SW 1271 (cell line): ENCODE data around the gene LRP2.

Source experiments
- DNase-seq, 2 experiments: peaks; one replicate each; lab custom pipeline; 2025; lab: John Stamatoyannopoulos, UW

Gene LRP2

DNA sequence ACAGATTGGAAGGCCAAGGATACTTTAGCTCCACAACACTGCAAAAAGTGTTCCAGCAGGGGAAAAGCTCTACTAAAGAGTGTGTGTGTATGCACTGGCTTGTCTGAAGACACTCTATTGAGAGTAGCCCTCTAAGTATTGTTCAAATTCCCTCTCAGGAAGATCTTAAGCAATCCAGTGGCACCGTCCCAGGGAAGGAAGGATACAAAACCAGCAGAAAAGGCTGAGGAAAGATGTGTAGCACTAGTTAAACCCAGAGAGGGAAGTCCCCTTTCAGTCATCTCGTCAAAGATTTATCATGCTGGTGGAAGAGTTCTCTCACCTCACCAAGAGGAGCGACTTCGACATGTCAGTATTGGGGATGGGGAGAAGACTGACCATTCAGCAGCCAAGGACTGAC, 242.5 kb downstream of the LRP2 start:
- DNase-seq: no peak

DNA sequence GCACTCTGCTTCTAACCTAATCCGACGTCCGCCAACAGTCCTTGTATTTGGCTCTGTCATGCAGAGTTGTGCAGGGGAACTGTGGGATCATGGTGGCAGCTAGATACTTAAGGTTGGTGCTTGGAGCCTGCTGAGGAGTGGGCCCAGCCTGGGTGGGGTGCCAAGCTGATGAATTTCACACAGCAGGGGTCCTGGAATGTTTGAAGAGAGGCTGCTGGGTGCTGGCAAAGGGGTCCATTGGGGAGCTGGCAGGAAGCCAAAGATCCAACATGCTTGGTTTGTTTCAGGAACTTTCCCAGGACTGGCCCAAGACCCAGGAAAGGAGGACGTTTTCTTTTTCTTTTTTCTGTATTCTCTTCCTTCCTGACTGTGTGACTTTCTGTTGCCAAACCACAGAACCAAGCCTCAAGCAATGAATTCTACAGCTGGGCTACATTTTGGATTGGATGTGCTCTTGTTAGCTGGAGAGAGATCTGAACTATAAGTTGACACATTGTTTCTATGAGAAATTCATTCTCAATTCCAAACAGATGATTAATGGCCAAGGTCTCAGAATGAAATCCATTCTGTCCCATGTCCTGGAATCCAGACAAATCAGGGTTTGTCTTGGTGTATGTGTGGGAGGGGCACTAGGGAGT, 243.1 kb downstream of the LRP2 start:
- no peak for DNase-seq

DNA sequence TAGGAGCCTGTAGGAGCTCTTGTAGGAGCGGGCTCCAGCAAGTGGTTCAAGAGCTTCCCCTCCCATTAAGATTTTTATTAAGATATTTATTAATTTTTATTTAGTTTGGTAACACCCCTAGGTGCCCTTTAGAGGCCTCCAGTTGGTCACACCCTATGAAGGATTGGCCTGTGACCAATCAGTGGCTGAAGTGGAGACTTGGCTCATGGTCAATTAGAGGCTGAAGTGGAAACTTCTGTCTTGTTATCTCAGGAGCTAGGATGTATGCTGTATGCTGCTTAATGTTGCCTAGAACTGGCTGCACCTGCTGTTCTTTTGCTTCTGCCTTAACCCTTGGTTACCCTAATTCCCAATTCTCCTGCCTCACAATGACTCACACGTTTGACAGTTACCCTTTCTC, 244.3 kb downstream of the LRP2 start:
- no peak for DNase-seq

DNA sequence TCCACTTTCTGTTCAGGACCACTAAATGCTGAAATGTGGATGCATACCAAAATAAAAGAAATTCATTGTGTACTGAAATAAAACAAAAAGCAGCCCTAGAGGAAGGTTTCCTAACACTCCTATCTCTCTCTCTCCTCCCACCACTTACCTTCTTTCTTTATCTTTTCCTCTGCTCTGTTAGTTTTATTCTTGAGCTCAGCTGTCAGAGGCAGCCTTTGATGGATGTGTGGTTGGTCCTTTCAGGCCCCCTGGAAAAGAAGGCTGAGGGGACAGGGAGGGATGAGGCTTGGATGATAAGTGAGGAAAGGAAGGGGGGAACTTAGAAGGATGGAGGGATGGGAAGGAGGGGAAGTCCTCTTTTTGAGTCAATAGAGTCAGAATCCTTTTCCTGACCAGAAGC, 245.3 kb downstream of the LRP2 start:
- no peak for DNase-seq

DNA sequence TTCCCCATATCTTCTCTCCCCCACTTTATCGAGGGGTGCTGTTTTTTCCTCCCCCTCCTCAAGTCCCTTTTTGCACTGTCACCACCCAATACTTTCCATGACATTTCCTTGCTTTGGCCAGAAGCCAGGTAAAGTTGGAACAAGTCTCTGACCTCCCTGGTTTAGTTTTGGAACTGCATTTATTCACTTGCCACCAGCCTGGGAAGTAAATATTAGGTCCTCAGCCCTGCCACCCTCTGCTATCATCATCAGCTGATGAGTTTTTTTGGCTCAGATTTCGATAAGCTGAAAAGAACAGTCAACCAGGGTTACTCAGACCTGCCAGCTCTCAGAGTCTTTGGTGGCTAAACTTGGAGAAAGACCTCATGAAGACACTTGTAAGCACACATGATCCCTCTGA, 246.0 kb downstream of the LRP2 start:
- no peak for DNase-seq

DNA sequence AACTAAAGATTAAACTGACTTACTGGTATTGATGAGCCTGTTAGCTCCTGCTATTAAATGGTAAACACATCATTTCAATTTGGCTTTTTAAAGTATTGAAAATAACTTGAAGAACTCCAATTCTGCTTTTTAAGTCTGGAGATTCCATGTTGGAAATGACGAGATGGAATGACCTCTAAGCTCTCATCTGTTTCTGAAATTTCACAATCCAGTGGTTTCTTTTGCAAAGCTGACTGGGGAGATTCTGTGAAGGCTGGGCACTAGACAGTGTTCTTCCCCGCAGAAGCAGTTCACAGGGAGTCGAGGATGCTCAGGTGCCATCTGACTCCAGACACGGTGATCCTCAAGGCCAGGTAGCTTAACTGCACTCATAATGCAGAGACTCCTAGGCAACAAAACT, 248.3 kb downstream of the LRP2 start:
- DNase-seq: no peak

DNA sequence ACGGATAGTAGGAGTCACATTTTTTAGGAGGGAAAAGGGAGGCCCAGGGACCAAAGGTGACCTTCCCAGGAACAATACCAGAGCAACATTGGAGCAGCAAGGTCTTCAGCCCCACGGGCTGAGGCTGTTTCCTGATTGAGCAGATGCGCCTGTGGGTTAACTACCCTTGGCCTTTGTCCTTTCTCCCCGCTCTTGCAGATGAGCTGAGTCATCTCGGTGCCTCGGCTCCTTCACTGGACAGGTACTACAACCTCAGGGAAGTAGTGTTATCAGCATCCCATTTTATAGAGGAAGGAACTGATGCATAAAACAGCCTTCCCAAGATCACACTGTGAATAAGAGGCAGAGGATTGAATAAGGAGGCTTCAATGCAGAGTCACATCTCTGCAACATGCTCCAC, 249.5 kb downstream of the LRP2 start:
- DNase-seq: no peak

DNA sequence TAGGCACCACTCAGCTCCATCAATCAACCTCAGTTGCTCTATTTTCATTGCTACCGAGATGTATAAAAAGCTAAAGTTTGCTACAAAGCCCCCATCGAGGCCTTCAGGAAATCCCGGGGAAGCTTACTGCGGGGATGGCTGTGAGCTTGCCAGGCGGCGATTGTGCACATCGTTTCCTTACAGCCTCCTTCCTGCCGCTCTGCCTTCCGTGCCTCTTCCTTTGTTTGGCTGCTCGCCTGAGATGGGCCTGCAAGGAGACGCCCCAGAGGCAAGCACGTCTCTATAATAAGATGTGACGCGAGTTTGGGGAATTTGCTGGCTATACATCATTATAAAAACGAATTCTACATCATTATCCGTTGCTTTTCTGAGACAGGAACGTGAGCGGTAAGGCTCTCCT, 251.4 kb downstream of the LRP2 start:
- no peak for DNase-seq

DNA sequence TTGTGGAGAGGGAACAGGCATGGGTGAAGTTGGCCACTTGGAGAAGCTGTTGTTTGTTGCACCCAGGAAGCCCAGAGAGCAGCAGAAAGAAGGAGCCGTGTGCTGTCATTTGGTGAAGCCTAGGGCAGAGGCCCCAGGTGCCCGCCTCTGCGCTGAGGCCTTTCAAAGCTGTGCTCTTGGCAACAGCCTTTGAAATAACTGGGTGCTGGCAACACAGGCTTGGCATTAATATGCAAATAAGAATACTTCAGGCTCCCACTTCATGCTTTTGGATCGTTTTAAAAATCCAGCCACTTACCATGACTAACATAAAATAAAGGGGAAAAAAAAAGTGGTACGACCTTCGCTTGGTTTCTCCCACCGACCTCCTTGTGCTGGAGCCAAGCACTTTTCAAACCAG, 251.9 kb downstream of the LRP2 start:
- DNase-seq: no peak

DNA sequence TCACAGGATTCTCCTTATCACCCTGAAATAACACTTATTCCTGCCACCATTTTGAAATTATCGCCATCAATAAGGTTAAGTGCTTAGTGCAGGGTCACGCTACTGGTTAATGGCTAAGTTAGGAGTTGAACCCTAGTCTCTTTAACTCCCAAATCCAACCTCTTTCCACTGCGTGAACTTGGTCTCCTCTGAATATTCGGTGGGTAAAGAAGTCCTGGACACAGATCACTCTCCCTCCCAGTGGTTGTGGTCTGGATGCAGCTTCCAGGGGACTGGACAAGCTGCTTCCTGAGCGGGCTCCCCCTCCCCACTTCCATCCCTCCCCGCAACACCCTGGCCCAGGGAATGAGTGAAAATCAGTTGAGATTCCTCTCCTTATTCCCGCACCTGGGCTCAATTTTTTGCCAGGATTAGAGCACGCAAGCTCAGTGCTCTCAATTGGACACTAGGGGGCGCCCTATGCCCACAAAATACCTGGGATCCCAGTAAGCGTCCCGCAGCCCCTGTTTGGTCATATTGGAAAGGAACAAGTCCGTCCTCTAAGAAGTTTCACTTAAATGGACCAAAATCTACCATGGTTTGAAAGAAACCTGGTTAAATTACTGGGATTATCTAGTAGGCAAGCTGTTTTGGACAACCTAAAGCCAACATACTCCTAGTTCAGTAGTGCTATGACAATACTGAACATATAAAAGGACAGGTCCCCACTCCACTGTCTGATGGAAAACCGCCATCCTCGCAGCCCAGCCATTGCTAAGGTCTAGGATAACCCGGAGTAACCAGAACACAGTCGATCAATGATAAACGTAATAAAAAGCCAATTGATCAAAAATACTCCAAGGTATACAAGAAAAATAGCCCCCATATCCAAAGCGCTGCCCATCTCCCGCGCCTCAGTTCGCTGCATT, 252.6 kb downstream of the LRP2 start:
- DNase-seq: peak in 1 of 2 experiments; percentile 55

DNA sequence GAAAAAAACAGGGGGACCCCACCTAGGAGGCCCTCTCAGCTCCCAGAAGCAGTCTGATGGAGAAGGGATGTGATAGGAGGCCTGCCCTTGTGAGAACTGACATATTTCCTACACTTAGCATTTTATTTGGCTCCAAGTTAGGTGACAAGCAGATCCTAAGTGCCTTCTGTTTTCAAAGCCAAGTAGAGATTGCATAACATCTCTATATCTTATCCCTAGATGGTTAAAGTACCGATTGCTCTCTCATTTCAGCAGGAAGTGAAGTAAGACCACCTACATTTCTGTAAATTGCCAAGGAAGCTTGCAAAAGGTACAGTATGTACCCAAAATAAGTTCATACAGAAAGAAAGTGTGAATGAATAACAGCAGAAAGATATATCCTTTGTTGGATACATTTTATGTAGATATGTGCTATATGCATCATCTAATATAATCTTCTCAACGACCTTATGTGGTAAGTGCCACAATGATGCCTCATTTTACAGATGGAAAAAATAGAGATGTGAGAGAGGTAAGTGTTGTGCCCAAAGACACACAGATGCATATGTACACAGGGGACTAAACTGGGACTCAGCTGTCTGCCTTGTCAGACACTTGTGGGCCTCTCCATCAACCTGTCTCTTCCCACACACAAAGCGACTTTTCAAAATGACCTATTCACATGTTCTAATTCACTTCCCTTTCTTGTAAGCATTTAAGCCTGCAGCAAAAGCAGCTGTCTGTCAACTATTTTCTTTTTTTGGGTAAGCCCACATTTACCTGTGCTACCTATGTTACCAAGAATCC, 254.0 kb downstream of the LRP2 start:
- no peak for DNase-seq

DNA sequence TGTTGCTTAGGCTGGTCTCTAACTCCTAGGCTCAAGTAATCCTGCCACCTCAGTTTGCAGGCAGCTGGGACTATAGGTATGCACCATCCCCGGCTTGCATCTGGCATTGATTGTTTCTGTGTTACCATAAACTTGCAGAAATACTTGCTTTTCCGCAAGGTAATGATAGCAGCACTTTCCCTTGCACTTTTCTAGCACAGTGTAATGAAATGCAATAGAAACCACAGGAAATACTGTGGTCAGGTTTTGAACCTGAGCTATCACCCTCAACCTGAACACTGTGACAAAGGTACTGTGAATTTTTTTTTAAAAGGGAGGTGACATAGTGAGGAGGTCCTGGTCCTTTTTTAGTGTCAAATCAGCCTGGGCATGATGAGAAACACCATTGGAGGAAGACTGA, 254.7 kb downstream of the LRP2 start:
- DNase-seq: no peak

DNA sequence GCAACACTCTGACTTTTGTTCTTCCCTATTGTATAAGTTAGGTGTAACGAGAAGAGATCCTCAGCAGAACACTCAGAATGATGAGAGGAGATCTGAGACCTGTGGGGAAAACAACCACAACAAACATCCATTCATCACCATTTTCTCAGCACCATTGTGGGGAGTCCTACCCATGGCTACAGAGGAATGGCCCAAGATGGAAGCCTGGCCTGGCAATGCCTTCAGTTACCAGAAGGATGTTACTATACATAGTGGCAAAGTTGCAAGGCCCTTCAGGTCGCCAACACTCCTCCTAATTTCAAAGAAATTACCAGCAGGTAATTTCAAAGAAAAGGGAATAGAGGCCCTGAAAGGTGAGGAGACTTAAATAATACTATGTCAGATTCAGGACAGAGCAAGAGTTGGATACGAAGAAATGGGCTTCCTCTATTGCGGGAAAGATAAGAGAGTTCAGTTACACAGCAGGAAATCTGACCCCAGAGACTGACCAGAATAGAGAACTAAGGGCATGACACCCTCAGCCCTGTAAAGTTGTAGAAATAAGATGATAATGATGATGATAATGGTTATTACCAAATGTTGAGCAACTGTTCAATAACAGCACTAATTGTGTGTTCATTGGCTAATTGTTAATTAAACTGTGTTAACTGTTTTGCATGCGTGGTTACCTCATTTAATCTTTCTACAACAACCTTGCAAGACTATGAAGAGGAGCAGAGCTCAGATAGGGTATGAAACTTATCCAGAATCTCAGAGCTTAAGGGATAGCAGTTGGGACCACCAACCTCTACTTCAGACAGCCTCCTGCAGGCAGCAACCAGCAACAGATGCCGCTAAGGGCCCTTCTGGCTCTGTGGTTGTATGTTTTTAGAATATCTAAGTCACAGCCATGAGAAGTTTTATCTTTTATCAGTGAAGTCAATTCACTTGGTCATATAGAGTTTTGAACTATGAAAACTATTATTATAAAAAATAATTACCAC, 255.5 kb downstream of the LRP2 start:
- DNase-seq: no peak

DNA sequence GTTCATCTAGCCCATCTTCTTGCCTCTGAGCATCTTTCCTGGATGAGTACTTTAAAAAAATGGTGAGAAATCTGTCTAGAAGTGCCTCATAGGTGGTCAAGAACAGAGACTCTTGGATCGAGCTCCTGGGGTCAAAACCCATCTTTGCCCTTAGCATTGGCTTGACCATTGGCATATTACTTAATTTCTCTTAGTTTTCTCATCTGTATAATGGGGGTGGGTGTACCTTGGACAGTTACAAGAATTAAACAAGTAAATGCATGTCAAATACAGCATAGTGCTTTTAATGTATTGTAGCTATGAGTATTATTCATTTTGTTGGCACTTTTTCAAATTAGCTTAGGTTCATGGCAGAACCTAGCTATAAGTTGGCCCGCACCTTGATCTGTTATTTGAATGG, 256.2 kb downstream of the LRP2 start:
- DNase-seq: no peak

DNA sequence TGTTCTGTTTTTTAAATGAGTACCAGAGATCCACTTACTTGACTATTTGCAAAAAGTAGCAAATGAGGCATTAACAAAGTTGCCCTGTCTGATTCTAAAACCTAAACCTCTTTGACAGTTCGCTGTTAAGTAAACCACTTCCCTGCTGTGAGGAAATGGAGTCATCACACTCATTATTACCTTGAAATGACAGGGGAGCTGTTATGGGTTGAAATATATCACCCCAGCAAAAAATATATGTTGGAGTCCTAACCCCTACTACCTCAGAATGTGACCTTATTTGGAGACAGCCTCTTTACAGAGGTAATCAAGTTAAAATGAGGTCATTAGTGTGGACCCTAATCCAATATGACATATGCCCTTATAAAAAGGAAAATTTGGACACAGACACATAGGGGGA, 256.9 kb downstream of the LRP2 start:
- DNase-seq: no peak

DNA sequence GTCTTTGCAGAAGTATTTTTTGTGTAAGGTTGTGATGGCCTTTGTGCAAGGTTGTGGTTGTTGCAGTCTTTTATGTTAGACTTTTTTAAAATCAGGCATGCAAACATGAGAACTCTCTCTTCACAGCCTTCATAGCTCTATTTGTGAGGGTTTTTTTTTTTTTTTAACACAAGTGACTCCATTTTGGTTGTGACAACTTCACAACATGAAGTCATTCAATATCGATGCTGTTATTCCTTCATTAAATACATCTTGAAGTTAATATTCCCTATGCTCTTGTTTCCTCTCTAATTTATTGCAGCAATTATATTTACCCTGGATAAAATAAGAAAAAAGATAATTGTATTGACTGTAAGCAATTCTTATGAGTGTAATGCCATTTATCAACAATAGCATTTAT, 257.5 kb downstream of the LRP2 start:
- DNase-seq: no peak

DNA sequence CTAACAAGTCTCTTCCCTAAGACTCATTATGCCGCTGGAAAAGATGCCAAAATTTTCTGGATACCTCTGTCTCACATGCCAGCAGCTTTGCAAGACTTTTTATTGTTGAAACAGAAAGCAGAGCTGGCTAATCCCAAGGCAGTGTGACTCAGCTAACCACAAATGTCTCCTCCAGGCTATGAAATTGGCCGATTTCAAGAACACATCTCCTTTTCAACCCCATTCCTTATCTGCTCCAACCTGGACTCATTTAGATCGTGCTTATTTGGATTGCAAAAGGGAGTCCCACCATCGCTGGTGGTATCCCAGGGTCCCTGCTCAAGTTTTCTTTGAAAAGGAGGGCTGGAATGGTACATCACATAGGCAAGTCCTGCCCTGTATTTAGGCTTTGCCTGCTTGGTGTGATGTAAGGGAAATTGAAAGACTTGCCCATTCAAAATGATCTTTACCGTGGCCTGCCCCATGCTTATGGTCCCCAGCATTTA, 266.7 kb downstream of the LRP2 start:
- DNase-seq: peak in 1 of 2 experiments; percentile 48

DNA sequence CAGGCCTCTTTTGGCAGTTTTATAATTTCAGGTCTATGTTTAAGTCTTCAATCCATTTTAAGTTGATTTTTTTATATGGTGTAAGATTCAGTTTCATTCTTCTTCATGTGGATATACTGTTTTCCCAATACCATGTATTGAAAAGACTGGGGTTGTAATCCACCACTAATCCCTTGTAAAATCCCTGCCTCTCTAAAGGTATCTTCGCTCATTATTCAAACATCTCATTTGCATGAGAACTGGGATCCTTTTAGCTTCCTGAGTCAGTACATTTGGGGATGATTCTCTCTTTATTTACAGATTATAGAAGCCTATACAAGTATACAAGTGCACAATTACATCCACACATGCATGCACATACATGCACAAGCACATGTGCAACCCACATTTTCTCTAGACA, 267.7 kb downstream of the LRP2 start:
- no peak for DNase-seq

DNA sequence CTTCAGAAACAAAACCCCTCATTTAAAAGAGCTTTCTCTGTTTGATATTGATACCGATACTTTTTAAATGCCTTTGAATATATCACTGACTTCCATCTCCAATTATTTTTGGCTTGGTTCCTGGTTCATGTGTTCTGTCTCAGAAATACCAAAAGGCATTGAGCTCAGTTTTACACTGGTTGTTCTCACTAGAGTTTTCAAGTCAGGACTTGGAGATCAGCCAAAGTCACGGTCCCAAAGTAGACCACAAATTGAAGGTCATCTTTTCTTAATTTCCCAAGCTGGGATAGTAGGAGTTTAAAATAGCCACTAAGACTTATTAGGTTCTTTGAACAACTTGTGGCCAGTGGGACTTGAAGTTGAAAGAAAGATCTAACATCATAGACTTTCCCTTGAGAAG, 268.8 kb downstream of the LRP2 start:
- DNase-seq: no peak

DNA sequence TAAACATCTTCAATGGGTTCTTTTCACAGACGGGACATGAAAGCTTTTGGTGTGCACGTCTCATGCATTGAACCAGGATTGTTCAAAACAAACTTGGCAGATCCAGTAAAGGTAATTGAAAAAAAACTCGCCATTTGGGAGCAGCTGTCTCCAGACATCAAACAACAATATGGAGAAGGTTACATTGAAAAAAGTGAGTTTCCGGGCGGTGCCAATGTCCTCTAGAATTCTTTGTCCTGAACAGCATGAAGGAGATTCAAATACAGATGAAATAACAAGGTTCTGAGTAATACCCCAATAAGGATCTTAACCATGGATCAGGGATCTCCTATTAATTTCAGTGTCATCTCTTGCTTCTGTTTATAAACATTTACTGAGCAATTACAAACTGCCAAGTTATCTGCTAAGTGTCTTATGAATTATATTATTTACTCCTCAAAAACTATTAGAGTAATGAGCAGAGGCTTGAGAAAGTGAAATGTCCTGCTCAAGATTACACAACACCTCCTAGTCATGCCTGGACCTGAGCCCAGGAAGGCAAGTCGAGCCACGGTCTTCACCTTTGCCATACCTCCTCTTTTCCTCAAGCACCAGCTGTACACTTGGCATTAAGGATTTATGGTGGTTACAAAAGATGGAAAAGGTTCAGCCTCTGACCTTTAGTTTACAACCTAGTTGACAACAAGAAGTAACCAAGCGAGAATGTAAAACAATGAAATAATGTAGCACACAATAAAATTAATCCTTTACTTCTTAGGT, 270.4 kb downstream of the LRP2 start:
- DNase-seq: no peak

DNA sequence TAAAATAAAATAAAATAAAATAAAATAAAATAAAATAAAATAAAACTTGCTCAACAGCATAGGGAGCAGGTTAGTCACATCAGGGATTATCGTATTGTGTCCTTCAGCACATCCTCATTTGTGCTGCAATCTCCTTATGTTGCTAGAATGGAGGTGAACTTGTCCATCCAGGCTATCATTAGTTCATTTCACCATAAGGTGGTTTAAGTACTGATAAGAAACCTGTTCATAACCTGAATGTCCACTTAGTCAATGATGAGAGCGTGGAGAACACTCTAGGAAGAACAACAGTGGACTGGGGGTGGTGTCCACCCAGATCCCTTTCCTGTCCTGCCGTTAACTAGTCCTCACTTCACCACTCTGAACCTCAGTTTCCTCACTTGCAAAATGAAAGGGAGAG, 271.1 kb downstream of the LRP2 start:
- no peak for DNase-seq
